HG02623 (cell line): ENCODE results near the gene LGALS4.
"Not testable (repeated sequence)": the region's sequence is repeated elsewhere in the genome, so short reads cannot be mapped to it uniquely, and the experiment has no call there.

ENCODE experiments used
- ATAC-seq: cut with Tn5 transposase; IDR thresholded peaks from one replicate; pipeline ENCODE4 v1.9.1; 2021; ENCODE audit warnings: moderate library complexity; ENCODE audit not compliant: unreplicated experiment

The LGALS4 gene

DNA sequence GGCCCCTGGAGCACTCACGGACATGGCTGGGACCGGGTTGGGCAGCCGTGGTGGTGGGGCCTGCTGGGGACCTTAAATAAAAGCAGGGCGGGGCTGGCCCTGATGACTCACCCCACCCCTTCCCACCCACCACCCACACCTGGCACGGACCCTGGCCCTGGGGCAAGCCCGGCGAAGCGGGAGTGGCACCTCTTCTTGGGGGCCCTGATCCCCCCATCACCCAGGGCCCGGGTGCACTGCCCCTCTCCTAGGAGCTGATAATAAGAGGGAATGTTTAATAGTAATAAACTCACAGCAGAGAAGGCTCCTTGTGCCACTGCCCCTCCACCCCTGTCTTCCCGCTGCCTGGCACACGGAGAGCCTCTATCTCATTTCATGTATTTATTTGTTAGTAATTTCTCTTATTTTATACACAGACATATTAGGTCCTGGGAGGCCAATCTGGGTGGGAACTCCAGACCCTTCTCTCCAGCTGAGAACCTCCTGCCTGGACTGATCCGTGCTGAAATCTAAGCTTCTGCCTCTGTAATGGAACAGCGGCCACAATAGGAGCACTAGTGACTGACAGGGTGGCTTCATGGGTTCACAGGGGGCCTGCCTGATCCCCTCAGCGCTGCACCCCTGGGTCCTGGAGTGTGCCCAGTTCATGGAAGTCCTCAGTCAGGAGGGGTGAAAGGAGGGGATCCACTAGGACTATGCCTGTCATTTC lies 39.1 kb downstream of the LGALS4 start, which contains the start of gene LGALS7:
Gene LGALS7 (minus strand): TSS at position 49 of the 709 bp plus-strand sequence. CDS start 25 bp downstream, at position 24.
- ATAC-seq = no peak

- not testable (repeated sequence) for ATAC-seq
Measured at GRCh38 chr19:38771569-38771968, 41.2 kb downstream of the LGALS4 start.

DNA sequence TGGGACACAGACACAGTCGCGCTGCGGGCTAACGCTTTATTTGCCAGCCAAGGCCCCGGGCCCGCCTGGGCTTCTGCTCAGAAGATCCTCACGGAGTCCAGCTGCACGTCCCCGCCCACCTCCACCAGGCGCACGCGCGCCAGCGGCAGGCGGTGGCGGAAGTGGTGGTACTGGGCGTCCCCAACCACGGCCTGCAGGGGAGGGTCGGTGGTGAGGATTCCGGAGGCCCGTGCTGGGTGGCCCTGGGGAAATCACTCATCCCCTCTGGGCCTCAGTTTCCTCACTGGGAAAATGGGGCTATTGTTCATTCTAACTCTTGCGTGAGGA lies 41.8 kb downstream of the LGALS4 start:
- not testable (repeated sequence) for ATAC-seq

GRCh38 chr19:38770228-38770948 lies 42.4 kb downstream of the LGALS4 start:
- not testable (repeated sequence) for ATAC-seq

GRCh38 chr19:38769635-38770211 lies 43.0 kb downstream of the LGALS4 start:
- ATAC-seq = no peak

- no peak for ATAC-seq
Measured at GRCh38 chr19:38766276-38767047, 46.3 kb downstream of the LGALS4 start.

- ATAC-seq = no peak
Measured at GRCh38 chr19:38765214-38765613, 47.5 kb downstream of the LGALS4 start.

GRCh38 chr19:38763795-38764220 lies 48.9 kb downstream of the LGALS4 start:
- ATAC-seq = no peak

GRCh38 chr19:38761884-38762389 lies 50.8 kb downstream of the LGALS4 start:
- ATAC-seq = not testable (repeated sequence)

GRCh38 chr19:38760805-38761517 lies 51.8 kb downstream of the LGALS4 start:
- ATAC-seq = not testable (repeated sequence)

DNA sequence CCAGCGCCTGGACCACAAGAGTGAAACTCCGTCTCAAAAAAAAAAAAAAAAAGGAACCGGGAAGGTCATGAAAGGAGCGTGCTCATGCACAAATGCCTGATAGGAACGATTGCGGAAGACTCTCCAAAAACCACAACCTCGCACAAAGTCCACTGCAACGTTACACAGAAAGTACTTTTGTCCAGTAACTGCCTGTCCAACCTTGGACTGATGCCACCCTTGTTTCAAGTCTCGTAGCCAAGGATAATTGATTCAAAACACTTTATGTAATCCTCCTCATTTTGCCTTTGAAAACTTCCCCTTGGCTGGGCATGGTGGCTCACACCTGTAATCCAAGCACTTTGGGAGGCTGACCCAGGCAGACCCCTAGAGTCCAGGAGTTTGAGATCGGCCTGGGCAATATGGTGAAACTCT lies 53.1 kb downstream of the LGALS4 start:
- ATAC-seq = no peak

- not testable (repeated sequence) for ATAC-seq
Measured at GRCh38 chr19:38754196-38754595, 58.5 kb downstream of the LGALS4 start.

DNA sequence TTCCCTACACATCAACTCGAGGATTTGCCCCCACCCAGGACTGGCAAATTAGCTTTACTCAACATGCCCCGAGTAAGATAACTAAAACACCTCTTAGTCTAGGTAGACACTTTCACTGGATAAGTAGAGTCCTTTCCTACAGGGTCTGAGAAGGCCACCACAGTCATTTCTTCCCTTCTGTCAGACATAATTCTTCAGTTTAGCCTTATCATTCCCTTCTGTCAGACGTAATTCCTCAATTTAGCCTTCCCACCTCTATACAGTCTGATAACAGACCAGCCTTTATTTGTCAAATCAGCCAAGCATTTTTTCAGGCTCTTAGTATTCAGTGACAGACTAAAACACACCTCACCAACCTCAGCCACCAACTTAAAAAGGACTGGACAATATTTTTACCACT lies 59.0 kb downstream of the LGALS4 start:
- not testable (repeated sequence) for ATAC-seq
